Liver (tissue), 9 donors: ENCODE measurements around the gene USP28. TPM values are rescaled to one million over a fixed set of nuclear protein-coding genes. Genes with fewer than 3 reads are reported as not detected.
A peak's percentile ranks its signal among the peaks of the same experiment; 100 is the strongest.

Experiments used
- DNase-seq: peaks from one replicate; pipeline ENCODE4 v3.0.0-alpha.2; 2017; ENCODE audit warnings: low spot score
- H3K27ac ChIP-seq, 2 donors: one replicate each; pipeline ENCODE4 v1.7.0; 2013; ENCODE audit warnings: inconsistent platforms in 2 of 2, low read length in 2 of 2, control low read depth in 1 of 2, low read depth in 1 of 2, mild to moderate bottlenecking in 1 of 2
- H3K27me3 ChIP-seq, 4 donors: one replicate each; pipeline versions ENCODE4 v1.6.1 to v1.7.0; 2013; ENCODE audit warnings: low read length in 3 of 4, inconsistent platforms in 1 of 4, mild to moderate bottlenecking in 1 of 4, moderate library complexity in 1 of 4; ENCODE audit not compliant: control insufficient read depth in 4 of 4, insufficient read depth in 4 of 4
- H3K36me3 ChIP-seq, 4 donors: one replicate each; pipeline versions ENCODE4 v1.6.1 to v1.7.0; 2013; ENCODE audit warnings: low read length in 3 of 4, mild to moderate bottlenecking in 3 of 4, low read depth in 1 of 4, moderate library complexity in 1 of 4; ENCODE audit not compliant: control insufficient read depth in 4 of 4, insufficient read depth in 3 of 4
- H3K4me1 ChIP-seq, 4 donors: one replicate each; pipeline versions ENCODE4 v1.6.1 to v1.7.0; 2013; ENCODE audit warnings: low read length in 3 of 4, mild to moderate bottlenecking in 3 of 4, moderate library complexity in 1 of 4; ENCODE audit not compliant: control insufficient read depth in 4 of 4, insufficient read depth in 4 of 4
- H3K4me3 ChIP-seq, 3 donors: one replicate each; pipeline versions ENCODE4 v1.6.1 to v1.7.0; 2013; ENCODE audit warnings: low read length in 3 of 3, control low read depth in 1 of 3, low read depth in 1 of 3, mild to moderate bottlenecking in 1 of 3
- H3K9ac ChIP-seq, 2 donors: one replicate each; pipeline ENCODE4 v1.7.0; 2013; ENCODE audit warnings: low read length in 2 of 2, mild to moderate bottlenecking in 2 of 2, moderate library complexity in 2 of 2, control low read depth in 1 of 2, low read depth in 1 of 2
- H3K9me3 ChIP-seq, 4 donors: one replicate each; pipeline versions ENCODE4 v1.6.1 to v1.7.0; 2013; ENCODE audit warnings: low read length in 3 of 4; ENCODE audit not compliant: control insufficient read depth in 4 of 4
- FOXA1 ChIP-seq: IDR thresholded peaks from 2 replicates; pipeline ENCODE4 v1.6.1; 2016; ENCODE audit warnings: antibody characterized with exemption
- FOXA2 ChIP-seq: IDR thresholded peaks from 2 replicates; pipeline ENCODE4 v1.6.1; 2016; ENCODE audit warnings: antibody characterized with exemption
- GABPA ChIP-seq, 2 donors: IDR thresholded peaks in 1 of 2; conservative IDR thresholded peaks in 1 of 2; 2 replicates each; pipeline ENCODE4 v1.6.1; 2016; ENCODE audit warnings: antibody characterized with exemption in 2 of 2, mild to moderate bottlenecking in 1 of 2, moderate library complexity in 1 of 2
- HNF4G ChIP-seq: IDR thresholded peaks from 2 replicates; pipeline ENCODE4 v1.6.1; 2016; ENCODE audit warnings: antibody characterized with exemption
- JUND ChIP-seq, 2 donors: IDR thresholded peaks; 2 replicates each; pipeline ENCODE4 v1.6.1; 2016; ENCODE audit warnings: antibody characterized with exemption in 2 of 2
- NR2F2 ChIP-seq: IDR thresholded peaks from 2 replicates; pipeline ENCODE4 v1.6.1; 2016; ENCODE audit warnings: antibody characterized with exemption
- RAD21 ChIP-seq, 2 donors: IDR thresholded peaks; 2 replicates each; pipeline ENCODE4 v1.6.1; 2016; ENCODE audit warnings: antibody characterized with exemption in 2 of 2, mild to moderate bottlenecking in 2 of 2
- RXRA ChIP-seq, 2 donors: IDR thresholded peaks; 2 replicates each; pipeline ENCODE4 v1.6.1; 2017 to 2018; ENCODE audit warnings: antibody characterized with exemption in 2 of 2, mild to moderate bottlenecking in 1 of 2
- TAF1 ChIP-seq: conservative IDR thresholded peaks from 2 replicates; pipeline ENCODE4 v1.6.1; 2016; ENCODE audit warnings: antibody characterized with exemption, mild to moderate bottlenecking
- YY1 ChIP-seq: IDR thresholded peaks from 2 replicates; pipeline ENCODE4 v1.6.1; 2016; ENCODE audit warnings: antibody characterized with exemption, mild to moderate bottlenecking
- WGBS: extraction: QIAGEN DNeasy Blood & Tissue Kit; methylation state at CpG from one replicate; pipeline ENCODE4 v1.1.7; 2013; 5-methylcytosine and 5-hydroxymethylcytosine counted together
- polyA plus RNA-seq, 2 donors: library from polyadenylated mRNA; stranded (reverse) in 1 of 2; unstranded in 1 of 2; fragments of 200-250 nt in 1 of 2; fragments of >200 nt in 1 of 2; fragmentation: Nextera tagmentation in 1 of 2; extraction: Ambion mirVana in 1 of 2; gene quantifications; one replicate each; pipeline versions ENCODE4 v1.2.1 to v1.2.3, GENCODE V29; 2013 to 2015
- total RNA-seq, 2 donors: library from RNA; depleted of rRNA; stranded (reverse); fragments of >200 nt; gene quantifications; one replicate each; pipeline ENCODE4 v1.2.3, GENCODE V29; 2014
- TF ChIP-seq, protein P1 (sequence below): IDR thresholded peaks from 2 replicates; pipeline ENCODE4 v1.6.1; 2016; ENCODE audit warnings: antibody characterized with exemption
- TF ChIP-seq, protein P2 (sequence below): fragments of 150-350 bp; IDR thresholded peaks from 2 replicates; pipeline ENCODE4 v1.5.1; 2017; ENCODE audit warnings: improper control_type of control experiment, low read depth, low read length; ENCODE audit not compliant: missing input control
- TF ChIP-seq, protein P3 (sequence below): IDR thresholded peaks from 2 replicates; pipeline ENCODE4 v1.6.1; 2016; ENCODE audit warnings: antibody characterized with exemption
- donor health status: healthy.
- donor health status: healthy.
- donor health status: healthy.
- donor health status: healthy.
- donor health status: healthy.

The USP28 gene
- total and polyA plus RNA-seq, 4 donors = 5.1 to 20.3 (median 8.8) TPM

DNA sequence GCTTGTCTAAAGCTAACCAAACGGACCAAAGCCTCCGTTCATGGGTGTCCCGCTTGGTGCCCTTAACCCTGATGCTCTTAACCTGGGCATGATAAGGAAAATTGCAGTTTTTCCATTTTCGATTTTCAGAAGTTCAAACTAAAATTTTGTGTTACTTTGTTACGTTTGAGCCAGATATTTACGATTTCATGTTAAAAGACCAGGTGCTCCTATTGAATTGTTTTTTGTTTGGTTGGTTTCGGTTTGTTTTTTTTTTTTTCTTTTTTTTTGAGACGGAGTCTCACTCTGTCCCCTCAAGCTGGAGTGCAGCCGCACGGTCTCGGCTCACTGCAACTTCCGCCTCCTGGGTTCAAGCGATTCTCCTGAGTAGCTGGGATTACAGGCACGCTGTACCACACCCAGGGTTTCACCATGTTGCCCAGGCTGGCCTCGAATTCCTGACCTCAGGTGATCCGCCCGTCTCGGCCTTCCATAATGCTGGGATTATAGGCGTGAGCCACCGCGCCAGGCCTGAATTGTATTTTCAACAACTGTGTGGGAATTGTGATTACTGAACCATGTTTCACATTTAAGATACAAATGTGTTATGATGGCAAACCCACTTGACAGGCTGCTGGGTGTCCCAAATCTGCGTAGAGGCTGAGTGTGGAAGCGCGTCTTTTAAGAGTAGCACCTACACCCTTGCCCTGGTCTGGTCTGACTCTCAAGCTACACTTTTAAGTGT, 864 bp upstream of the USP28 start:
- TF ChIP-seq FOXA1 (no peak), YY1 (no peak)
- TF ChIP-seq, protein P1, sequence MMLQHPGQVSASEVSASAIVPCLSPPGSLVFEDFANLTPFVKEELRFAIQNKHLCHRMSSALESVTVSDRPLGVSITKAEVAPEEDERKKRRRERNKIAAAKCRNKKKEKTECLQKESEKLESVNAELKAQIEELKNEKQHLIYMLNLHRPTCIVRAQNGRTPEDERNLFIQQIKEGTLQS = no peak
- DNase-seq = no peak
- H3K27ac ChIP-seq = peak overlapping the region; percentile 92 to 94
- H3K9me3 ChIP-seq = no peaks in the 10 kb centered on the region
- WGBS = 82% methylated on average over 24 of the region's 24 CpGs
- H3K27me3 ChIP-seq = no peaks in the 10 kb centered on the region
- H3K4me1 ChIP-seq = peaks cover 2 to 10% (median 7%) of the 10 kb centered on the region in 4 donors
- peak overlapping the region; percentile 75 to 86 (median 81) for H3K4me3 ChIP-seq
- H3K36me3 ChIP-seq = no peaks in the 10 kb centered on the region
- peak overlapping the region; percentile 92 to 95 for H3K9ac ChIP-seq

DNA sequence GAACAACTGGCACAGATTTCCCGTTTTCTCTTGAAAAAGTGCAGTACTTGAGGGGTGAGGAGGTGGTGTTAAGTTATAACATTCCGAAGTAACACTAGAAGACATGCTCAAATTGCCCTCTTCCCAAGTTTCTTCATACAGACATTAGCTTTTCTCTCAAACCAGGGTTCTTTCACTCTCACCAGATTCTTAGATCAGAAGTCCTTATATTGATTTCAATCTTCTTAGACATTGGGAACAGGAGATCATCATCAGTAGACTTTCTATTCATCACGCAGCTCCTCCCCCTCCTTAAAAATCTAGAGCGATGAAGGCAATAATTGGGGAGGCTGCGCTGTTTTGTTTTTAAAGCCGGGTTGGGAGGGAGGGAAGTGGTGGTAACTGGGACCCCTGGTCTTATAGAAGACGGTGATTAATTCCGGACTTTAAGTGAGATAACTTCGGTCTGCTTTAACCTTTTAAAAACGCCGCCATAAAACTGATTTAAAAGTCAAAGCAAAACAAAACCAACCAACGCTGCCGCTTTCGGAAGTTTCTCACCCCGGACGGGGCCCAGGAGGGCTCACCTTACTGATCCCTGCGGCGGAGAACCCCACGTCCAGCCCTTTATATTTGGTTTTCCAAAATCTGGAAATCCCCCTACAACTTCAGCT, 665 bp downstream of the USP28 start:
- no peaks in the 10 kb centered on the region for H3K9me3 ChIP-seq
- H3K27me3 ChIP-seq = no peaks in the 10 kb centered on the region
- 6% methylated on average over 19 of the region's 19 CpGs for WGBS
- H3K4me3 ChIP-seq = peak overlapping the region; percentile 80 to 89 (median 86)
- H3K36me3 ChIP-seq = no peaks in the 10 kb centered on the region
- DNase-seq = no peak
- TF ChIP-seq, protein P2, sequence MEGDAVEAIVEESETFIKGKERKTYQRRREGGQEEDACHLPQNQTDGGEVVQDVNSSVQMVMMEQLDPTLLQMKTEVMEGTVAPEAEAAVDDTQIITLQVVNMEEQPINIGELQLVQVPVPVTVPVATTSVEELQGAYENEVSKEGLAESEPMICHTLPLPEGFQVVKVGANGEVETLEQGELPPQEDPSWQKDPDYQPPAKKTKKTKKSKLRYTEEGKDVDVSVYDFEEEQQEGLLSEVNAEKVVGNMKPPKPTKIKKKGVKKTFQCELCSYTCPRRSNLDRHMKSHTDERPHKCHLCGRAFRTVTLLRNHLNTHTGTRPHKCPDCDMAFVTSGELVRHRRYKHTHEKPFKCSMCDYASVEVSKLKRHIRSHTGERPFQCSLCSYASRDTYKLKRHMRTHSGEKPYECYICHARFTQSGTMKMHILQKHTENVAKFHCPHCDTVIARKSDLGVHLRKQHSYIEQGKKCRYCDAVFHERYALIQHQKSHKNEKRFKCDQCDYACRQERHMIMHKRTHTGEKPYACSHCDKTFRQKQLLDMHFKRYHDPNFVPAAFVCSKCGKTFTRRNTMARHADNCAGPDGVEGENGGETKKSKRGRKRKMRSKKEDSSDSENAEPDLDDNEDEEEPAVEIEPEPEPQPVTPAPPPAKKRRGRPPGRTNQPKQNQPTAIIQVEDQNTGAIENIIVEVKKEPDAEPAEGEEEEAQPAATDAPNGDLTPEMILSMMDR = no peak
- TF ChIP-seq NR2F2 = no peak
- TF ChIP-seq GABPA (IDR thresholded peaks at IDR 0.05 in 1 of 2, conservative IDR thresholded peaks at IDR 0.05 in 1 of 2) = no peak
- no peak for TF ChIP-seq TAF1
- no peak for TF ChIP-seq HNF4G
- no peak for TF ChIP-seq FOXA1
- TF ChIP-seq FOXA2 = no peak
- TF ChIP-seq JUND (IDR thresholded peaks at IDR 0.05) = no peak
- no peak for TF ChIP-seq RXRA (IDR thresholded peaks at IDR 0.05)
- no peak for TF ChIP-seq YY1
- no peak for TF ChIP-seq RAD21 (IDR thresholded peaks at IDR 0.05)
- TF ChIP-seq, protein P3, sequence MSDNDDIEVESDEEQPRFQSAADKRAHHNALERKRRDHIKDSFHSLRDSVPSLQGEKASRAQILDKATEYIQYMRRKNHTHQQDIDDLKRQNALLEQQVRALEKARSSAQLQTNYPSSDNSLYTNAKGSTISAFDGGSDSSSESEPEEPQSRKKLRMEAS = no peak
- TF ChIP-seq, protein P1 = no peak
- H3K4me1 ChIP-seq = peaks cover 2 to 10% (median 7%) of the 10 kb centered on the region in 4 donors
- peak overlapping the region; percentile 82 to 84 for H3K9ac ChIP-seq
- H3K27ac ChIP-seq = peak overlapping the region; percentile 61 to 73

DNA sequence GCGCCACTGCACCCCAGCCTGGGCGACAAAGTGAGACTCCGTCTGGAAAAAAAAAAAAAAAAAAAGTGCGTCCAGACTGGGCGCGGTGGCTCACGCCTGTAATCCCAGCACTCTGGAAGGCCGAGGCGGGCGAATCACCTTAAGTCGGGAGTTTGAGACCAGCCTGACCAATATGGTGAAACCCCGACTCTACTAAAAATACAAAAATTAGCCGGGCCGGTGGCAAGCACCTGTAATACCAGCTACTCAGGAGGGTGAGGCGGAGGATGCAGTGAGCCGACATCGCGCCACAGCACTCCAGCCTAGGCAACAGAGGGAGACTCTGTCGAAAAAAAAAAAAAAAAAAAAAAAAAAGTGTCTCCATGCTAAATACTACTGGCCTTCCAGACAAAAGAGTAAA, 1.3 kb downstream of the USP28 start:
- TF ChIP-seq, protein P3 = no peak
- no peak for TF ChIP-seq TAF1
- TF ChIP-seq GABPA (IDR thresholded peaks at IDR 0.05 in 1 of 2, conservative IDR thresholded peaks at IDR 0.05 in 1 of 2) = no peak
- TF ChIP-seq HNF4G = no peak
- TF ChIP-seq RXRA (IDR thresholded peaks at IDR 0.05) = no peak

More for the DNA sequence above, 1.3 kb downstream of the USP28 start:
- no peak overlapping the region for H3K27ac ChIP-seq
- H3K36me3 ChIP-seq = no peaks in the 10 kb centered on the region
- H3K9me3 ChIP-seq = no peaks in the 10 kb centered on the region
- WGBS = 90% methylated on average over 19 of the region's 19 CpGs
- H3K4me3 ChIP-seq = peak overlapping the region in 1 of 3 donors; percentile 86
- H3K4me1 ChIP-seq = peaks cover 2 to 10% (median 7%) of the 10 kb centered on the region in 4 donors
- peak overlapping the region in 1 of 2 donors; percentile 82 for H3K9ac ChIP-seq
- no peaks in the 10 kb centered on the region for H3K27me3 ChIP-seq
- DNase-seq = no peak
